Esophagus muscularis mucosa (tissue), 4 donors: Measurements from ENCODE around the gene GALNT18. TPM values are rescaled to one million over a fixed set of nuclear protein-coding genes. Genes with fewer than 3 reads are reported as not detected.

Source experiments
- DNase-seq: peaks from one replicate; pipeline ENCODE4 v3.0.0-alpha.2; 2017; ENCODE audit errors: extremely low spot score
- H3K27ac ChIP-seq, 4 donors: fragments of 200-600 bp; sonication (generic); replicated peaks in 1 of 4; 1 replicate in 3 of 4; 2 replicates in 1 of 4; pipeline ENCODE4 v1.5.1; 2016 to 2019; ENCODE audit warnings: mild to moderate bottlenecking in 1 of 4
- H3K27me3 ChIP-seq, 4 donors: fragments of 200-600 bp; sonication (generic); one replicate each; pipeline versions ENCODE4 v1.5.1 to v1.6.0; 2016 to 2019
- H3K36me3 ChIP-seq, 4 donors: fragments of 200-600 bp; sonication (generic); one replicate each; pipeline ENCODE4 v1.5.1; 2016 to 2019
- H3K4me1 ChIP-seq, 4 donors: fragments of 200-600 bp; sonication (generic); one replicate each; pipeline ENCODE4 v1.5.1; 2016 to 2019
- H3K4me3 ChIP-seq, 4 donors: fragments of 200-600 bp; sonication (generic); 1 replicate in 2 of 4; 2 replicates in 2 of 4; pipeline ENCODE4 v1.5.1; 2016 to 2019; ENCODE audit warnings: mild to moderate bottlenecking in 4 of 4, moderate library complexity in 1 of 4
- H3K9me3 ChIP-seq, 4 donors: fragments of 200-600 bp; sonication (generic); 1 replicate in 3 of 4; 2 replicates in 1 of 4; pipeline ENCODE4 v1.5.1; 2016 to 2019
- EP300 ChIP-seq: sonication (generic); formaldehyde crosslinking; IDR thresholded peaks from one replicate; pipeline ENCODE4 v1.6.1; 2017; ENCODE audit warnings: antibody characterized with exemption
- POLR2A ChIP-seq: fragments of 450-650 bp; IDR thresholded peaks from one replicate; pipeline ENCODE4 v1.6.1; 2017; ENCODE audit warnings: antibody characterized with exemption, moderate library complexity, mild to moderate bottlenecking, low read depth
- POLR2AphosphoS5 ChIP-seq, 2 donors: sonication (generic); formaldehyde crosslinking; IDR thresholded peaks; one replicate each; pipeline ENCODE4 v1.6.1; 2017; ENCODE audit warnings: antibody characterized with exemption in 2 of 2
- WGBS: methylation state at CpG from one replicate; pipeline ENCODE4 v1.1.5; 2018; 5-methylcytosine and 5-hydroxymethylcytosine counted together
- intact Hi-C: fragments of 100-400 bp; cut with DNase I; formaldehyde crosslinking; loops from one replicate; pipeline ENCODE4 v1.15.1; 2023
- total RNA-seq, 4 donors: library from RNA; depleted of rRNA; stranded (reverse); fragments of >200 nt; gene quantifications; one replicate each; pipeline versions ENCODE4 v1.1.0 to v1.2.1, GENCODE V29; 2016
- TF ChIP-seq, protein P1 (sequence below), 3 experiments: fragments of 200-600 bp in 2 of 3; fragments of 450-650 bp in 1 of 3; sonication (generic) in 2 of 3; IDR thresholded peaks; one replicate each; pipeline ENCODE4 v1.5.1; 2017 to 2019; ENCODE audit warnings: antibody characterized with exemption in 3 of 3, mild to moderate bottlenecking in 2 of 3, moderate library complexity in 1 of 3

GALNT18 gene
- total RNA-seq, 4 donors from 2014 or later, result 29.1 to 67.0 (median 49.3) TPM

DNA sequence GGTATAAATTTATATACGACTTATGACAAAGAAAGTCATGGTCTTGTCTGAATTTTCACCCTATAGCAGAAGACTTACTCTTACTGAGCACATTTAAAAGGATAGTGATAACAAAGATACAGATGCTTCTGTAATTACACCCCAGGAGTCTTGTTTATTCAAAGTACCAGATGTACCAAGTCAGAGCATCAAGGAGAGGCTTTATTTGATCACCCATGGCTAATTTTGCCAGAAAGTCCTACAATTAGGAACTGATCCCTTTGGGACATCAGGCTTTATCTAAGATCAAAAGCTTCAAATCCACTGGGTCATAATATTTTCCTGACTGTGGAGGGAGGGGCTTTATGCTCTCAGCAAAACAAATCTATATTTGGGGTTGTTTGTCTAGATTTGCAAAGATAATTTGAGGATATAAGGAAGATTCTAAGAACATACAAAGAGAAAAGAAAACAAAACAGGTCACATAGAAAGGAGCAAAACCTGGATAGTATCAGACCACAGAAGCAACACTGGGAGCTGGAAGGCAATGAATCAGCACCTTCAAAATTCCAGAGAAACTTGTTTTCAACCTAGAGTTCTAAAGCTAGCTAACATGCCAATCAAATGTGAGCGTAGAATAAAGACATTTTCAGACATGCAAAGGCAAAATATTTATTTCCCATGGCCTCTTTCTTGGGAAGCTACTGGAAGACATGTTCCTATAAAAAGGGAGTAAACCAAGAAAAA, 143.9 kb downstream of the GALNT18 start:
- Histone ChIP-seq H3K27ac (no peak overlapping the region), H3K4me1 (peaks cover 0 to 31% (median 26%) of the 10 kb centered on the region in 4 donors), H3K4me3 (no peak overlapping the region), H3K27me3 (no peaks in the 10 kb centered on the region), H3K9me3 (no peaks in the 10 kb centered on the region), H3K36me3 (peaks cover 0 to 3% (median 0%) of the 10 kb centered on the region in 4 donors)
- TF ChIP-seq, protein P1, sequence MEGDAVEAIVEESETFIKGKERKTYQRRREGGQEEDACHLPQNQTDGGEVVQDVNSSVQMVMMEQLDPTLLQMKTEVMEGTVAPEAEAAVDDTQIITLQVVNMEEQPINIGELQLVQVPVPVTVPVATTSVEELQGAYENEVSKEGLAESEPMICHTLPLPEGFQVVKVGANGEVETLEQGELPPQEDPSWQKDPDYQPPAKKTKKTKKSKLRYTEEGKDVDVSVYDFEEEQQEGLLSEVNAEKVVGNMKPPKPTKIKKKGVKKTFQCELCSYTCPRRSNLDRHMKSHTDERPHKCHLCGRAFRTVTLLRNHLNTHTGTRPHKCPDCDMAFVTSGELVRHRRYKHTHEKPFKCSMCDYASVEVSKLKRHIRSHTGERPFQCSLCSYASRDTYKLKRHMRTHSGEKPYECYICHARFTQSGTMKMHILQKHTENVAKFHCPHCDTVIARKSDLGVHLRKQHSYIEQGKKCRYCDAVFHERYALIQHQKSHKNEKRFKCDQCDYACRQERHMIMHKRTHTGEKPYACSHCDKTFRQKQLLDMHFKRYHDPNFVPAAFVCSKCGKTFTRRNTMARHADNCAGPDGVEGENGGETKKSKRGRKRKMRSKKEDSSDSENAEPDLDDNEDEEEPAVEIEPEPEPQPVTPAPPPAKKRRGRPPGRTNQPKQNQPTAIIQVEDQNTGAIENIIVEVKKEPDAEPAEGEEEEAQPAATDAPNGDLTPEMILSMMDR (IDR thresholded peaks at IDR 0.05), result no peak
- TF ChIP-seq EP300, result no peak
- no peak for TF ChIP-seq POLR2AphosphoS5 (IDR thresholded peaks at IDR 0.05)
- no peak for TF ChIP-seq POLR2A
- WGBS, result 64% methylated on average over 2 of the region's 2 CpGs
- DNase-seq, result no peak
- intact Hi-C loops, result no loop called here

DNA sequence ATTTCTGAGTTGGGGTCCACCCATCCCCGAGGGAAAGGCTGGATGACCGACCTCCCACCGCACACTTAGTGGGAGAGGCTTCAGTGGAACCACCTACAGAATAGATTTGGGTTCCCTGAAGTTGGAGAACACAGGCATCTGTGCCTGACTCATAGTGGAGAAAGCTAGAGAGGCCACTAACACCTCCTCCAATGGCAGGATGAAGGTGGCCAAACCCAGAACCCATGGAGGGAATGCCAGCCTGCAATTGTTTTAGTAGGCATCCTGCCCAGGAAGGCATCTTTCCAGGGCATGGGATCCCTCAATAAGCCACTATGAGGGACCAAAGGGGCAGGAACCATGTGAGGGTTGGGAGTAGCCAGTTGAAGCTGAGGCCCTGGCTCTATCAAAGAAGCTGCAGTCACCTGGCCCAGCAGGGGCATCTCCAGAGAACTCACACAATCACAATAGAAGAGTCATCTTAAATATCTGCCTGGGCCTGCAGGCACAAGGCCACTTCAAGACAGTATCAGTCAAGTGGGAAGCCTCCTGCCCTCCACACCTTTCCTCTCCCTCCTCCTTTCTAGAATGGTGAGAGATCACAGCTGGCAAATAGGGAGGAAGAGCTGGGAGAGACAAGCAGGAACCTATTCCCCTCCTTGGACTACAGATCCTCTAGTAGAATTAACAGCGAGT, 144.7 kb downstream of the GALNT18 start:
- peaks cover 0 to 3% (median 0%) of the 10 kb centered on the region in 4 donors for H3K36me3 ChIP-seq
- intact Hi-C loops, result no loop called here
- no peak overlapping the region for H3K4me3 ChIP-seq
- H3K4me1 ChIP-seq, result peaks cover 0 to 26% (median 23%) of the 10 kb centered on the region in 4 donors
- WGBS, result 70% methylated on average over 4 of the region's 4 CpGs
- TF ChIP-seq EP300 (no peak), POLR2AphosphoS5 (IDR thresholded peaks at IDR 0.05) (no peak), POLR2A (no peak)
- TF ChIP-seq, protein P1 (IDR thresholded peaks at IDR 0.05), result no peak
- no peak for DNase-seq
- H3K27ac ChIP-seq, result no peak overlapping the region
- no peaks in the 10 kb centered on the region for H3K9me3 ChIP-seq
- no peaks in the 10 kb centered on the region for H3K27me3 ChIP-seq

DNA sequence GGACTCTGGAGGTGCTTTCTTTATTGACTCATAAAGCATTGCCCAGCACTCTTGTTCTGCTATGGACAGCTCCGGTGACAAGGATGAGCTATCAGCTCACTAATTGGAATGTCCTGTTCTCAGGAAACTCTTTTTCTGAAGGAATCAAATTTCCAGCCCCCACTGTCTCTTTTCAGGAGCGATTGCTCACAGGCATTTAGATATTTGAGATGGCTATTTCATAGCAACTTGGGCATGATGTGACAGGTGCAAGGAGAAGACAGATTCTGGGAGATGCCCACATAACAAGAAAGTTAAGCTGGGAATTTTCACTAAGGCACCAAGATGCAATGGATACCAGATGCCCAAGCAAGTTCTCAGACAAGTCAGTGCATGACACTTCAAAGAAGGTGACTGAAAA, 145.3 kb downstream of the GALNT18 start:
- WGBS, result 89% methylated on average over 2 of the region's 2 CpGs
- peaks cover 0 to 28% (median 24%) of the 10 kb centered on the region in 4 donors for H3K4me1 ChIP-seq
- H3K27ac ChIP-seq, result no peak overlapping the region
- DNase-seq, result no peak
- intact Hi-C loops, result no loop called here
- TF ChIP-seq POLR2A, result no peak
- no peak for TF ChIP-seq EP300
- TF ChIP-seq, protein P1 (IDR thresholded peaks at IDR 0.05), result no peak
- no peak for TF ChIP-seq POLR2AphosphoS5 (IDR thresholded peaks at IDR 0.05)
- H3K36me3 ChIP-seq, result peaks cover 0 to 3% (median 0%) of the 10 kb centered on the region in 4 donors
- no peaks in the 10 kb centered on the region for H3K27me3 ChIP-seq
- H3K4me3 ChIP-seq, result no peak overlapping the region
- no peaks in the 10 kb centered on the region for H3K9me3 ChIP-seq

DNA sequence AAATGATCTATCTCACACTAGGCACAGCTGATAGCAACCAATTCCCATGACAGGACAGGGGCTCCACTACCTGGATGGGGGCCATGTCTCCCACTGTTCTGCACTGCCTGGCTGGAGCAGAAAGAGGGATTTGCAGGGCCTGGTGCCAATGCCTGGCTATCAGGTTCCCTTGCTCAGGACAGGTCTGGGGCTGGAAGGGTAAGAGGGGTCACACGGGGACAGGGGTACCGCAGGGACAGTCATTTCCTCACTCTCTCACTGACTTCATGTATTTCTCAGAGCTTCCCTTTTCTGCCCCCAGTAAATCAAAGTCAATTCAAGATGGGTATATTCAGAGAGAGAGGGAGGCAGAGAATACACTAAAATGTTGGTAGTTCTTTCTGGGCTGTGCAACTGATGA, 149.7 kb downstream of the GALNT18 start:
- no peak overlapping the region for H3K27ac ChIP-seq
- H3K4me3 ChIP-seq, result no peak overlapping the region
- H3K9me3 ChIP-seq, result no peaks in the 10 kb centered on the region
- no peak for DNase-seq
- no peaks in the 10 kb centered on the region for H3K27me3 ChIP-seq
- peaks cover 17 to 41% (median 26%) of the 10 kb centered on the region in 4 donors for H3K4me1 ChIP-seq
- 56% methylated on average over 2 of the region's 2 CpGs for WGBS
- intact Hi-C loops, result no loop called here
- TF ChIP-seq POLR2A (no peak), EP300 (no peak), POLR2AphosphoS5 (IDR thresholded peaks at IDR 0.05) (no peak)
- TF ChIP-seq, protein P1 (IDR thresholded peaks at IDR 0.05), result no peak
- H3K36me3 ChIP-seq, result peaks cover 0 to 3% (median 0%) of the 10 kb centered on the region in 4 donors
